ENCODE results near the gene PCA3.

Gene PCA3

GRCh38 chr9:76725885-76726284 lies 38.4 kb upstream of the PCA3 start:
- no peak overlapping the region for H3K4me3 ChIP-seq (ENCODE audit: low read length)
- no peak for TF ChIP-seq CTCF (IDR thresholded peaks at IDR 0.05; ENCODE audit: insufficient read depth, low read depth, low read length, missing control alignments)
- no peak for DNase-seq (ENCODE audit: low read depth)

- H3K4me3 ChIP-seq (ENCODE audit: low read length) = no peak overlapping the region
- no peak for TF ChIP-seq CTCF (IDR thresholded peaks at IDR 0.05; ENCODE audit: insufficient read depth, low read depth, low read length, missing control alignments)
- DNase-seq (ENCODE audit: low read depth) = no peak
Observed at GRCh38 chr9:76729116-76729515, 35.1 kb upstream of the PCA3 start.

- DNase-seq (ENCODE audit: low read depth) = no peak
- no peak overlapping the region for H3K4me3 ChIP-seq (ENCODE audit: low read length)
- no peak for TF ChIP-seq CTCF (IDR thresholded peaks at IDR 0.05; ENCODE audit: insufficient read depth, low read depth, low read length, missing control alignments)
Observed at GRCh38 chr9:76729980-76730737, 34.1 kb upstream of the PCA3 start.

GRCh38 chr9:76730801-76731200 lies 33.4 kb upstream of the PCA3 start:
- no peak overlapping the region for H3K4me3 ChIP-seq (ENCODE audit: low read length)
- no peak for DNase-seq (ENCODE audit: low read depth)
- no peak for TF ChIP-seq CTCF (IDR thresholded peaks at IDR 0.05; ENCODE audit: insufficient read depth, low read depth, low read length, missing control alignments)

GRCh38 chr9:76732341-76732958 lies 31.8 kb upstream of the PCA3 start:
- no peak for TF ChIP-seq CTCF (IDR thresholded peaks at IDR 0.05; ENCODE audit: insufficient read depth, low read depth, low read length, missing control alignments)
- H3K4me3 ChIP-seq (ENCODE audit: low read length) = no peak overlapping the region
- no peak for DNase-seq (ENCODE audit: low read depth)

- TF ChIP-seq CTCF (IDR thresholded peaks at IDR 0.05; ENCODE audit: insufficient read depth, low read depth, low read length, missing control alignments) = no peak
- DNase-seq (ENCODE audit: low read depth) = no peak
- H3K4me3 ChIP-seq (ENCODE audit: low read length) = no peak overlapping the region
Observed at GRCh38 chr9:76733096-76733495, 31.1 kb upstream of the PCA3 start.

- TF ChIP-seq CTCF (IDR thresholded peaks at IDR 0.05; ENCODE audit: insufficient read depth, low read depth, low read length, missing control alignments) = no peak
- DNase-seq (ENCODE audit: low read depth) = no peak
- no peak overlapping the region for H3K4me3 ChIP-seq (ENCODE audit: low read length)
Observed at GRCh38 chr9:76734716-76735115, 29.5 kb upstream of the PCA3 start.
